Lung (tissue), 12 donors: ENCODE measurements around the gene LDLRAD4. TPM values are rescaled to one million over a fixed set of nuclear protein-coding genes. Genes with fewer than 3 reads are reported as not detected.

Experiments used
- ATAC-seq: fragments of 200-7000 bp; cut with Tn5 transposase; one replicate; pipeline ENCODE4 v1.9.1; 2020; ENCODE audit warnings: moderate number of reproducible peaks; ENCODE audit not compliant: insufficient read depth, low FRiP score
- DNase-seq, 3 donors: peaks; one replicate each; pipeline ENCODE4 v3.0.0-alpha.2; 2013 to 2017
- H3K27ac ChIP-seq, 2 donors: one replicate each; pipeline ENCODE4 v1.5.1; 2013; ENCODE audit warnings: mild to moderate bottlenecking in 2 of 2, moderate library complexity in 2 of 2, control low read depth in 1 of 2, inconsistent platforms in 1 of 2, low read depth in 1 of 2, low read length in 1 of 2
- H3K27me3 ChIP-seq, 3 donors: one replicate each; pipeline ENCODE4 v1.5.1; 2013; ENCODE audit warnings: low read length in 2 of 3; ENCODE audit not compliant: control insufficient read depth in 3 of 3, insufficient read depth in 3 of 3
- H3K36me3 ChIP-seq, 4 donors: one replicate each; pipeline ENCODE4 v1.5.1; 2013; ENCODE audit warnings: low read length in 4 of 4, mild to moderate bottlenecking in 1 of 4, moderate library complexity in 1 of 4; ENCODE audit not compliant: control insufficient read depth in 4 of 4, insufficient read depth in 4 of 4
- H3K4me1 ChIP-seq, 5 donors: one replicate each; pipeline ENCODE4 v1.5.1; 2013; ENCODE audit warnings: low read length in 5 of 5, mild to moderate bottlenecking in 2 of 5, moderate library complexity in 1 of 5; ENCODE audit not compliant: control insufficient read depth in 5 of 5, insufficient read depth in 5 of 5
- H3K4me3 ChIP-seq: one replicate; pipeline ENCODE4 v1.5.1; 2013; ENCODE audit warnings: mild to moderate bottlenecking, control low read depth, moderate library complexity
- H3K9ac ChIP-seq, 2 donors: one replicate each; pipeline ENCODE4 v1.5.1; 2013; ENCODE audit warnings: low read length in 2 of 2, control low read depth in 1 of 2; ENCODE audit not compliant: insufficient read depth in 1 of 2
- H3K9me3 ChIP-seq, 4 donors: one replicate each; pipeline ENCODE4 v1.5.1; 2013; ENCODE audit warnings: low read length in 3 of 4, mild to moderate bottlenecking in 1 of 4, moderate library complexity in 1 of 4; ENCODE audit not compliant: control insufficient read depth in 4 of 4, insufficient read depth in 3 of 4
- CTCF ChIP-seq: IDR thresholded peaks from 2 replicates; pipeline ENCODE4 v1.5.1; 2012; ENCODE audit warnings: mild to moderate bottlenecking; ENCODE audit errors: control extremely low read depth, extremely low read depth
- WGBS, 2 donors: extraction: QIAGEN DNeasy Blood & Tissue Kit; methylation state at CpG; one replicate each; pipeline ENCODE4 v1.1.7; 2013; 5-methylcytosine and 5-hydroxymethylcytosine counted together
- polyA plus RNA-seq, 2 donors: library from polyadenylated mRNA; stranded (reverse); fragments of 200-250 nt; gene quantifications; one replicate each; pipeline ENCODE4 v1.2.1, GENCODE V29; 2013
- total RNA-seq, 2 donors: library from RNA; depleted of rRNA in 1 of 2; stranded (reverse); fragments of >200 nt in 1 of 2; gene quantifications; one replicate each; pipeline ENCODE4 v1.2.1, GENCODE V29; 2014 to 2021
- donor health status: control.
- donor health status: control.
- donor health status: Bipolar disorder and iron deficiency.
- donor health status: healthy.
- donor health status: DM: yes; HTN: yes; CAD: no.

LDLRAD4 gene
- total and polyA plus RNA-seq, 4 donors, result 3.2 to 62.4 (median 19.9) TPM

DNA sequence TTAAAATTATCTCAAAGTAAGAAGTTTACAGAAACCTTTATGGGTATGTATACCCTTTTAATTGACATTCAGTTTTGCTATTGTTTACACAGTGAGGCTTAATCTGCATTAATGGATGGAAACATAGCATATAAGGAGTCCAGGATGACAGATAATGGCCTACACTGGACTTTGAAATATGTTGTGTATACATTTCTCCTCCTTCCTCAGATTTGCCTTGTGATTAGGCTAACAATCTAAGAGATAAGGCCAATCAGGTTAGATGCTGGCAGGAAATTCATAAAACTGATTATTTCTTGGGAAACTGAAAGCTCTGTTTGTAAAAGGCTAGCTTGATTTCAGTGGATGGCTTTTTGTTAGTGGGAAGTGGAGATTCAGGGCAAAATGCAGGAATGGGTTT is 191.9 kb downstream of the LDLRAD4 start:
- no peak for ATAC-seq
- DNase-seq, result no peak
- Histone ChIP-seq H3K27ac (no peak overlapping the region), H3K9ac (no peak overlapping the region), H3K27me3 (no peaks in the 10 kb centered on the region), H3K9me3 (peaks cover 0 to 5% (median 0%) of the 10 kb centered on the region in 4 donors), H3K4me1 (no peaks in the 10 kb centered on the region), H3K36me3 (peaks cover 0 to 4% (median 0%) of the 10 kb centered on the region in 4 donors), H3K4me3 (no peak overlapping the region)
- TF ChIP-seq CTCF, result no peak

GRCh38 chr18:13412017-13412416 is 193.5 kb downstream of the LDLRAD4 start:
- ATAC-seq, result no peak

GRCh38 chr18:13412901-13413300 is 194.3 kb downstream of the LDLRAD4 start:
- Histone ChIP-seq H3K36me3 (peaks cover 0 to 4% (median 0%) of the 10 kb centered on the region in 4 donors), H3K9ac (no peak overlapping the region), H3K9me3 (peaks cover 0 to 5% (median 0%) of the 10 kb centered on the region in 4 donors), H3K4me3 (no peak overlapping the region), H3K4me1 (peaks cover 0 to 6% (median 0%) of the 10 kb centered on the region in 5 donors), H3K27me3 (no peaks in the 10 kb centered on the region), H3K27ac (no peak overlapping the region)
- no peak for DNase-seq
- TF ChIP-seq CTCF, result no peak
- WGBS, 2 donors, result 80 to 90% methylated on average over 8 of the region's 8 CpGs
- no peak for ATAC-seq

More at GRCh38 chr18:13412017-13412416, 193.5 kb downstream of the LDLRAD4 start:
- no peak overlapping the region for H3K27ac ChIP-seq
- no peak for DNase-seq
- 93 to 95% methylated on average over 1 of the region's 1 CpG for WGBS, 2 donors
- peaks cover 0 to 5% (median 0%) of the 10 kb centered on the region in 4 donors for H3K9me3 ChIP-seq
- peaks cover 0 to 6% (median 0%) of the 10 kb centered on the region in 5 donors for H3K4me1 ChIP-seq
- no peak for TF ChIP-seq CTCF
- H3K9ac ChIP-seq, result no peak overlapping the region
- peaks cover 0 to 4% (median 0%) of the 10 kb centered on the region in 4 donors for H3K36me3 ChIP-seq
- no peaks in the 10 kb centered on the region for H3K27me3 ChIP-seq
- H3K4me3 ChIP-seq, result no peak overlapping the region

GRCh38 chr18:13414102-13414501 is 195.5 kb downstream of the LDLRAD4 start:
- ATAC-seq, result no peak
- WGBS, 2 donors, result 88 to 89% methylated on average over 2 of the region's 2 CpGs
- TF ChIP-seq CTCF, result no peak

More at GRCh38 chr18:13414102-13414501, 195.5 kb downstream of the LDLRAD4 start:
- Histone ChIP-seq H3K9ac (no peak overlapping the region), H3K9me3 (peaks cover 0 to 5% (median 0%) of the 10 kb centered on the region in 4 donors), H3K36me3 (peaks cover 0 to 4% (median 0%) of the 10 kb centered on the region in 4 donors), H3K4me3 (no peak overlapping the region), H3K27ac (no peak overlapping the region), H3K4me1 (peaks cover 0 to 10% (median 0%) of the 10 kb centered on the region in 5 donors), H3K27me3 (no peaks in the 10 kb centered on the region)
- DNase-seq, result no peak
